HG03097 (cell line): ENCODE data around the gene HSD17B12.

Experiments used
- ATAC-seq: cut with Tn5 transposase; IDR thresholded peaks from one replicate; pipeline ENCODE4 v1.9.1; 2021; ENCODE audit not compliant: unreplicated experiment, low FRiP score

The HSD17B12 gene

DNA sequence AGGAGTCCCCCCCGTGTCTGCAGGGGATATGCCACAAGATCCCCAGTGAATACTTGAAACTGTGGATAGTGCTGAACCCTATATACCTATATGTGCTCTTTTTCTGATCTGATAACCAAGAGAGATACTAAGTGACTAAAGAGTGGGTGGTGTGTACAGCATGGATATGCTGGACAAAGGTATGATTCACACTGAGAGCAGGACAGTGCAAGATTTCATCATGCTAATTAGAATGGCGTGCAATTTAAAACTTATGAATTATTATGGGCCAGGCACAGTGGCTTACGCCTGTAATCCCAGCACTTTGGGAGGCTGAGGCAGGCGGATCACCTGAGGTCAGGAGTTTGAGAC is 109.9 kb downstream of the HSD17B12 start:
- no peak for ATAC-seq

DNA sequence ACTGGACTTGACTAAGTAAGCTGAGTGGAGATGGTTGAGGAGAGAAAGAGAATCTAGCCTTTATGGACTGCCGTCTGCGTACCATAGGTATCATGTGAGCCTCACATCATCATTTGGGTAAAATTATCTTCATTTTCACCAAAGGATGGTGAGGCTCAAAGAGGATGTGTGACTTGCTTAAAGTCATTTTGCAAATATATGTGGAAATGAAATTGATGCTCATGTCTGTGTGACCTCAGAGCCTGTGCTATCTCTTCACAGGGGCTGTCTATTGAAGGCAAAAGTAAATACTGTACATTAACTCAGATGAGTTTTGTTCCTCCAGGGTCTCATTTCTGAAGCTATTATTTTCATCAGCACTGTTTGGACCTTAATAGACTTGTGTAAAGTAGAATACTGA is 116.8 kb downstream of the HSD17B12 start:
- ATAC-seq: no peak

- ATAC-seq: no peak
Observed at GRCh38 chr11:43797866-43798265, 117.3 kb downstream of the HSD17B12 start.

DNA sequence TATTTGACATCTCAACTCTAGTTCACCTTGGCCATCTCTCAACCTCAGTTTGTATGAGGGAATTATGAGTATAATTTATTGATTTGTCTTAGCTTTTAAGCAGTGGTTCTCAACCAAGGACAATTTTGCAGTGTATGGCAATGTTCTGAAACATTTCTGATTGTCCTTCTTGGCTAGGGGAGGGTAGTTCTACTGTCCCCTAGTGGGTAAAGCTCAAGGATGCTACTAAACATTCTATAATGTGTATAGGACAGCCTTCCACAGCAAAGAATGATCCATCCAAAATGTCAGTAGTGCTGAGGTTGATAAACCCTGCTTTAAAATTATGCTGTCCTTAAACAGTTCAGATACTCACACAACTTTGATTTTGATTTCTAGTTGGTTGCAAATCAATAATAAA is 122.0 kb downstream of the HSD17B12 start:
- ATAC-seq: no peak

GRCh38 chr11:43803766-43804165 is 123.2 kb downstream of the HSD17B12 start:
- ATAC-seq: no peak

DNA sequence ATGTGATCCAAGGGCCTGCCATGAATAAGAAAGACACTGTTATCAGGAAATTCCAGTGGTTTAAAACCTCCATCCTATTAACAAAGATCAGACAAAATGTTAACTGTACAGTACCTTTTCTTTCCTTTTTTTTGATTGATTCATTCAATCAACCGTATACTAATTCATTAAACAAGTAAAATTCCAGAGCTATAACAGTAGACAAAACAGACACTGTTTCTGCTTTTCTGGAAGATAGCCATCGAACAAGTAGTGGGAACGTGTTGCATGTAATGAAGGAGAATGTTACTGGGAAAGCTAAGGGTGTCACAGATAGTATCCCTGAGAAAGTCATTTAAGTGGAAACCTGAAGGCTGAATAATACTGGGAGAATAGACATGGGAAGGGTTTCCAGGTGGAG is 126.4 kb downstream of the HSD17B12 start:
- no peak for ATAC-seq

- ATAC-seq: no peak
Observed at GRCh38 chr11:43810929-43811596, 130.5 kb downstream of the HSD17B12 start.

DNA sequence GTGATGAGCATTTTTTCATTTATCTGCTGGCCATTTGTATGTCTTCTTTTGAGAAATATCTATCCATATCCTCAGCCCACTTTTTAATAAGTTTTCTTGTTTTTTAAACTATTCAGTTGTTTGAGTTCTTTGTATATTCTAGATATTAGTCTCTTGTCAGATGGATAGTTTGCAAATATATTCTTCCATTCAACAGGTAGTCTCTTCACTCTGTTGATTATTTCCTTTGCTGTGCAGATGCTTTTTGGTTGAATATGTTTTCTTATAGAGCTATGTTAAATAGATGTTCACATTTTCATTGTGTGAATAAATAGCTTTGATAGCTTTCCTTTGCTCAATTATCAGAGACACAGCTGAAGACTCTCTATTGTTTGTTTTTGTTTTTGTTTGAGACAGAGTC is 131.9 kb downstream of the HSD17B12 start:
- ATAC-seq: no peak

DNA sequence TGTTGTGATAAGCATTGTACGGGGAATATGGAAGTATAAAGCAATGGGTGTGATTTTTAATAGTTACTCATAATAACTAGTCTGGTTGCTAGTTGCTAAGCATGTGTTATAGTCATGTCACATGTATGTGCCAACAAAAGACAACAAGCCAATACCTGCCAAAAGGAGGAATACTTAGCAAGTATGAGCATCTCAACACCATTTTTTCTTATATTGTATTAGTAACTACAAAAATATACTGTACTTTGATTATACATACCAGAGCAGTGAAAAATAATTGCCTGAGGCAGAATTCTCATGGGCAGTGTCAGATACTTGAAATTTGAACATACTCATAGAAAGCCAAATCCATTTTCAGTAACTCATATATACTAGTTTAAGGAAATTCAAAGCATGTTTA is 137.7 kb downstream of the HSD17B12 start:
- ATAC-seq: no peak

- no peak for ATAC-seq
Observed at GRCh38 chr11:43819926-43820325, 139.4 kb downstream of the HSD17B12 start.

DNA sequence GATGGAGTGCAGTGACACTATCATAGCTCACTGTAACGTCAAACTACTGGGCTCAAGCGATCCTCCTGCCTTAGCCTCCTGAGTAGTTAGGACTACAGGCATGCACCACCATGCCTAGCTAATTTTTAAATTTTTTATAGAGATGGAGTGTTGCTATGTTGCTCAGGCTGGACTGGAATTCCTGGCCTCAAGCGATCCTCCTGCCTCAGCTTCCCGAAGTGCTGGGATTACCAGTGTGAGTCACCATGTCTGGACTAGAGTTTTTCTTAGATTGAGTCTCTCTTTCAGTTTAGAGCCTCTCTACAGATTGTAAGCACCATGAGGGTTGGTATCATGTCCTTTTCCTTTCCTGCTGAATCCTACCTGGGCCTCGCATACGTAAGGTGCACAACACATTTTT is 142.8 kb downstream of the HSD17B12 start:
- ATAC-seq: no peak

DNA sequence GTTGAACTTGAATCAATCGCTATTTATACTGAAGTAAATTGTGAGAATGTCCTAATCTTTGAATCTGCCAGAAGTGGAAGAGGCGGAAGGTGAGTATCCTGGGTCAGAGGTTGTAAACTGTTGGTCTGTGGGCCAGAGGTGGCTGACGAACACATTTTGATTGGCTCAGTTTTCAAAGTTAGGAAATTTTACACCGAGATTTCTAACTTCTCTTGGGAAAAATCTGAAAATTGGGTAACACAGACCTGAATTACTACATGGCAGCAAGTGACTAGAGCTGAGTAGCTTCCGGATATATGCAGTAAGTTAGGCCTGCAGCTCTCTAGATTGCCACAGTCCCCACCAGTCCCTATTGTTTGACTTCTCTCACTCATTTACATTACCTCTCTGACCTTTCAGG is 143.3 kb downstream of the HSD17B12 start:
- ATAC-seq: no peak

DNA sequence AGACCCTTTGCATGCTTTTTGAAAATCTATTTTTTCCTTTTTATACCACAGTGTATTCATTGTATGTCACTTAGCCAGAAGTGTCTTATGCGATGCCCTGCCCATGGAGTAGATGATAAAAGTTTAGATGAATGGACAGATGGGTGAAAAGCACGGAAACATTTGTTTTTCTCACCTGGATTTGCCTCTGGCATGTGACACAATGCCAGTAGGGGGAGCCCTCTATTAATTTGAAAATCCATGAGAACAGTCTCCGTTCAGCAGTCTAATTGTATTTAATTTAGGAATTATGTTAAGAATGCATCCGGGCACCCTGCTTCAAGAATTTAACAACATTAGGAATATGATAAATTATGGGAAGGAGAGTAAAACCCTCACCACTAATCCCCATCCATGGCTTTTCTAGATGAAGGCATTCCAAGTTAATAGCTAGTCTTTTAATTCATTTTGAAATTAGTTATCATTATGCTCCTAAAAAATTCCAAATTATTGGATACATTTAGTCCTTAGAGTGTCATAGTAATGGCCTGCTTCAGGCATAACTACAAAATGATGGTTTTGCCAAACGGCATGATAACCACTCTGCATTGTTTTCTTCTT is 144.8 kb downstream of the HSD17B12 start:
- no peak for ATAC-seq

GRCh38 chr11:43830928-43831440 is 150.4 kb downstream of the HSD17B12 start:
- ATAC-seq: no peak

DNA sequence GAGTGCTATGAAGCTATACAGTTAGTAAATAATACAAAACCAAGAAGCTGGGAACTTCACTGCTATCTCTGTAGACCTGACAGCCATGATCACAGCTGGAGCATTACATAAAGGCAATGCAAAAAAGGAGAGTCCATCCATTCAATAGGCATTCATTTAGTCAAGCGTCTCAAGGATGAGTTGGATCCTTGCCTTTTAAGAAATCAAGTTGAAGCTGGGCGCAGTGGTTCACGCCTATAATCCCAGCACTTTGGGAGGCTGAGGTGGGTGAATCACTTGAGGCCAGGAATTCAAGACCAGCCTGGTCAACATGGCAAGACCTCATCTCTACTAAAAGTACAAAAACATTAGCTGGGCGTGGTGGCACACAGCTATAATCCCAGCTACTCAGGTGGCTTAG is 152.0 kb downstream of the HSD17B12 start:
- no peak for ATAC-seq

GRCh38 chr11:43833657-43834073 is 153.1 kb downstream of the HSD17B12 start:
- no peak for ATAC-seq

GRCh38 chr11:43834286-43834685 is 153.7 kb downstream of the HSD17B12 start:
- ATAC-seq: no peak

DNA sequence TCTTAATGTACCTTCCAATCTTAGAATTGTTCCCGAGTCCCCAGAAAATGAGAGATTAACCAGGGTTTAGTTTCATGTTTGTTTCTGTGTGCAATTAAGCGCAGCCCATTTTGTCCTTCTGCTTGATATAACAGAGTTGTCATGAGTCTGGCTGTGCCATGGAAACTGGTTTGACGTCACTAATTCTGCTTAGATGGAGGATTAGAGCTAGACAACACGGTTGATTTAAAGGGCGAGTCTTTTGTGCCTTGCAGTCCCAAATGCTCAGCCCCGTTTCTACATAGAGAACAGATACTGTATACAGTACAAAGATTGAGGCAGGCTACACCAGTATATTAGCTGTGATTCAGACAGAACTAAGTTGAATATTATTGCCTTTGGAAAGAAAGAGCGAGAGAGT is 154.6 kb downstream of the HSD17B12 start:
- ATAC-seq: no peak

GRCh38 chr11:43837879-43838278 is 157.3 kb downstream of the HSD17B12 start:
- no peak for ATAC-seq

- ATAC-seq: no peak
Observed at GRCh38 chr11:43842021-43842420, 161.5 kb downstream of the HSD17B12 start.

GRCh38 chr11:43845816-43846215 is 165.3 kb downstream of the HSD17B12 start:
- no peak for ATAC-seq

GRCh38 chr11:43852057-43852636 is 171.6 kb downstream of the HSD17B12 start:
- peak; percentile 83 for ATAC-seq
